Adrenal gland (tissue), 5 donors: ENCODE data around the gene FAM240A.

Experiments used
- POLR2A ChIP-seq, 2 donors: fragments of 450-650 bp; IDR thresholded peaks; one replicate each; pipeline ENCODE4 v1.6.1; 2017; ENCODE audit warnings: antibody characterized with exemption in 2 of 2, mild to moderate bottlenecking in 2 of 2, moderate library complexity in 1 of 2
- TF ChIP-seq, protein P1 (sequence below), 6 experiments: fragments of 450-650 bp in 4 of 6; fragments of 200-600 bp in 2 of 6; sonication (generic) in 1 of 6; IDR thresholded peaks; 1 replicate in 5 of 6; 2 replicates in 1 of 6; pipeline versions ENCODE4 v1.5.1 to v1.8.0; 2016 to 2021; ENCODE audit warnings: antibody characterized with exemption in 6 of 6, mild to moderate bottlenecking in 2 of 6, moderate library complexity in 1 of 6
- donor health status: DM: no; HTN: no; CAD: no.

DNA sequence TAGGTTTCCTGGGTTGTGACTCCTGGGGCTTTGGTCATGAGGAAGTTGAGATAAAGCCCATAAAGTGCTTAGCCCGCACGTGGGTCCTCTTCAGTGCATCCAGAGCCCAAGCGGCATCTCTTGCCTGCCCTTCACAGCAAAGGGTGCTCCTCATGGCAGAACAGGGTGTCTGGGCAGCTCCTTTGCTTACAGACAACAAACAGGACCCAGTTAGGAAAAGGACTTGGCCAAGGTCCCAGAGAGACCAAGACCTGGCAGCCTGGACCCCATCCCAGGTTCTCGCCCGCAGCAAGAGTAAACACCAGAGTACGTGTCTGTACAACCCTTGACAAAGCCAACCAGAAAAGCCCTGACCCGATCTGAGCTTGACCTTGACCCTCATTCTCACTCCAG, 54.1 kb downstream of the FAM240A start:
- TF ChIP-seq, protein P1, sequence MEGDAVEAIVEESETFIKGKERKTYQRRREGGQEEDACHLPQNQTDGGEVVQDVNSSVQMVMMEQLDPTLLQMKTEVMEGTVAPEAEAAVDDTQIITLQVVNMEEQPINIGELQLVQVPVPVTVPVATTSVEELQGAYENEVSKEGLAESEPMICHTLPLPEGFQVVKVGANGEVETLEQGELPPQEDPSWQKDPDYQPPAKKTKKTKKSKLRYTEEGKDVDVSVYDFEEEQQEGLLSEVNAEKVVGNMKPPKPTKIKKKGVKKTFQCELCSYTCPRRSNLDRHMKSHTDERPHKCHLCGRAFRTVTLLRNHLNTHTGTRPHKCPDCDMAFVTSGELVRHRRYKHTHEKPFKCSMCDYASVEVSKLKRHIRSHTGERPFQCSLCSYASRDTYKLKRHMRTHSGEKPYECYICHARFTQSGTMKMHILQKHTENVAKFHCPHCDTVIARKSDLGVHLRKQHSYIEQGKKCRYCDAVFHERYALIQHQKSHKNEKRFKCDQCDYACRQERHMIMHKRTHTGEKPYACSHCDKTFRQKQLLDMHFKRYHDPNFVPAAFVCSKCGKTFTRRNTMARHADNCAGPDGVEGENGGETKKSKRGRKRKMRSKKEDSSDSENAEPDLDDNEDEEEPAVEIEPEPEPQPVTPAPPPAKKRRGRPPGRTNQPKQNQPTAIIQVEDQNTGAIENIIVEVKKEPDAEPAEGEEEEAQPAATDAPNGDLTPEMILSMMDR (IDR thresholded peaks at IDR 0.05): no peak
- no peak for TF ChIP-seq POLR2A (IDR thresholded peaks at IDR 0.05)
